MM.1S (cell line): Measurements from ENCODE around the gene FPR1.

Experiments used
- CTCF ChIP-seq: fragments of 300-600 bp; sonication (generic); IDR thresholded peaks from 2 replicates; pipeline ENCODE4 v1.5.1; 2016; ENCODE audit warnings: antibody characterized with exemption, low read length, mixed read lengths
- EZH2 ChIP-seq: fragments of 300-600 bp; sonication (generic); optimal IDR thresholded peaks from 2 replicates; pipeline ENCODE3; 2017; ENCODE audit warnings: low read depth, mild to moderate bottlenecking, antibody characterized with exemption, low read length, mixed read lengths

GRCh38 chr19:51784109-51784785, 32.6 kb upstream of the FPR1 start:
- no peak for TF ChIP-seq EZH2
- no peak for TF ChIP-seq CTCF
